RPMI8226 (cell line): ENCODE results near the gene PEX11G.

Experiments used
- DNase-seq: peaks from one replicate; pipeline ENCODE4 v3.0.0-alpha.2; 2015

Gene PEX11G

DNA sequence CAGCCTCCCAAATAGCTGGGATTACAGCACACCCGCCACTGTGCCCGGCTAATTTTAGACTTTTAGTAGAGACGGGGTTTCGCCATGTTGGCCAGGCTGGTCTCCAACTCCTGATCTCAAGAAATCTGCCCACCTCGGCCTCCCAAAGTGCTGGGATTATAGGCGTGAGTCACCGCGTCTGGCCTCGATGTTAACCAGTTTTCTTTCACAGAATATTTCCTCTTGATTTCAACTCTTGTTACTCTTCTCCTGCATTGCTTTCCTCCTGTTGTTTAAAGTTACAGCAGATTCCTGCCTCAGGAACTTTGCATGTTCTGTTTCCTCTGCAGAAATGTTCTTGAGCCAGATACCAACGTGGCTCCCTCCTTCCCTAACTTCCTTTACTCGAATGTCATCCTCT is 3.7 kb upstream of the PEX11G start:
- no peak for DNase-seq

DNA sequence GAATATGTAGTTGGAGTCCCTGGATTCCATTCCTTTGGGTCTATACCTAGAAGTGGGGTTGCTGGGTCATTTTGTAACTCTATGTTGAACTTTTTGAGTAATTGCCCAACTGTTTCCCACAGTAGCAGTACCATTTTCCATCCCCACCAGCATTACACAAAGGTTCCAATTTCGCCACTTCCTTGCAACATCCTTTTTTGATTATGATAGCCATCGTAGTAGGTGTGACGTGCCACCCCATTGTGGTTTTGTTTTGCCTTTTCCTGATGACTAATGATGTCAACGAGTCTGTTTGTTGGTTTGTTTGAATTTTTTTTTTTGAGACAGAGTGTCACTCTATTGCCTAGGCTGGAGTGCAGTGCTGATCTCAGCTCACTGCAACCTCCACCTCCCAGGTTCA is 3.3 kb upstream of the PEX11G start:
- DNase-seq: no peak

DNA sequence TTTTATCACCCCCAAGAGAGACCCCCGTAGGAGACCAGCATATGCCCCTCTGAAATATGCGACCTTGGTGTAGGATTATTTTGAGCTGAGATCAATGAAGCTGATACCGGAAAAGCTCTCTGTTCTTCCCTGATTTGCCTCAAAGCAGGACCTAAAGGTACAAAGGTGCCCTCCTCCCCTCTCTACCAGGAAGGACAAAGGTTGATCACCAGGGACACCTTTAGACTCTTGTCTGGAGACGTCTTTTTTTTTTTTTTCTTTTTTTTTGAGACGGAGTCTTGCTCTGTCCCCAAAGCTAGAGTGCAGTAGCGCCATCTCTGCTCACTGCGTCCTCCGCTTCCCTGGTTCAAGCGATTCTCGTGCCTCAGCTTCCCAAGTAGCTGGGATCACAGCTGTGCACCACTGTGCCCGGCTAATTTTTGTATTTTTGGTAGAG is 792 bp upstream of the PEX11G start:
- DNase-seq: no peak

DNA sequence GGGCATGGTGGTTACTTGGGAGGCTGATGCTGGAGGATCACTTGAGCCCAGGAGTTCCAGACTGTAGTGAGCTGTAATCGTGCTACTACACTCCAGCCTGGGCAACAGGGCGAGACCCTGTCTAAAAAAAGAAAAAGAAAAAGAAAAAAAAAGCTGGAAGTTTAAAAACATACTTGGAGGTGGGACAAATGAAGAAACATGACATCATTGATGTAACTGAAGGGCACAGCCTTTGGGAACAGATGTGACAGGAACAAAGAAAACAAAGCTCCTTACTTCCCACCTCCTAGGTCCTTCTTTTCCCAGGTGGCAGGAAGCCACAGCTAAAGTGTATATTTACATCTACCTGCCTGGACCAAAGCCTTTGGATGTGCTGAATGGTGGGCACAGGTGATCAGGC is 1.9 kb downstream of the PEX11G start:
- no peak for DNase-seq

DNA sequence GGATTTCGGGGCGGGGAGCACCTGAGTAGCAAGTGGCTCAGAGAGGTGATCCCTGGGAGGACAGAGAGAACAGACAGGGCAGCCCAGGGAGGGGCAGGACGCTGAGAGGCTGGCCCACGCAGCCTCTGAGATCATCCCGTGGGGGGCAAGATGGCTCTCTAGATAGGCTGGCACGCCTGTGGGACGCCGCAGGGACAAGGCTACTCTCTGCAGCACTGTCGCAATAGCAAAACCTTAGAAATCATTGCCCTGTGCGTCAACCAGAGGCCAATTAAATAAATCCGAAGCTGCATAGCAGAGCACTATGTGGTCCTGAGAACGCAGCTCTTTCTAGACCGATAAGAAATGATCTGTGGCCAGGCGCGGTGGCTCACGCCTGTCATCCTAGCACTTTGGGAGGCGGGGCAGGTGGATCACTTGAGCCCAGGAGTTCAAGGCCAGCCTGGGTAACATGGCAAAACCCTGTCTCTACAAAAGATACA is 5.1 kb downstream of the PEX11G start:
- DNase-seq: no peak

DNA sequence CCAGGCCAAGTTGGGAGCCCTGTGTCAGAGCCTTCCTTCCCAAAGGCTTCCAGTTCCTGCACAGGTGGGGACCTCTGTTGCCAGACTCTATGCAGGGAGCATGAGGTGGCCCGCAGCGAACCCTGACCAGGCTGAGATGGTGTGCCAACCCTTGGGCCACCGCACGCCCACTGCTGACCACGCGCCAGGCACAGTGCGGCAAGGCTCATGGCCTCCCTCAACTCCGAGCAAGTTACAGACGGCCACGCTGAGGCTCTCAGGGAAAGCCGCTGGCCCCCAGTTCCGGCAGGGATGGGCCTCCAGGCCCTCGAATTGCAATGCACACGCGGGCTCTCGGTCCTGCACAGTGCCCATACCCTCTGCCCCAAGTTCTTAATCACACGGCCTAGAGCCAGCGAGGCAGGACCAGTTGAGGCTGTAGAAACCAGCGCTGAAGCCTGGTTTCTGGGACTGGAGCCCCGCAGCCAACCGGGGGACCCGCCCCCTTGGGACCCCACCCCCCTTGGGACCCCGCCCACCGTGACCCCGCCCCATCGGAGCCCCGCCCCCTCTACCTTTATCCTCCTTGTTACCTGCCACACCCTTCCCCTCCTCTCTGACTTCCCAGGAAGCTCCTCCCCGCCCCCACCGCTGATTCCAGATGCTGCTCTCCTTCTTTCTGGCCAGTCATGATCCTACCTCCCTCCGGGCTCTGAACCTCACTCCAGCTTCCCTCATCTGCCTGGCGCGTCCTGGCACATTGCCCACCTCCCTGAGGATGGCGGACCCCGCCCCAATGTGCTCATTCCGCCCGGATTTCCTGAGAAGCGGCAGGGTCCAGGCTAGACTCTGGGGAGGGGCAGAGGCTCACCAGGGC is 6.0 kb downstream of the PEX11G start:
- DNase-seq: no peak

DNA sequence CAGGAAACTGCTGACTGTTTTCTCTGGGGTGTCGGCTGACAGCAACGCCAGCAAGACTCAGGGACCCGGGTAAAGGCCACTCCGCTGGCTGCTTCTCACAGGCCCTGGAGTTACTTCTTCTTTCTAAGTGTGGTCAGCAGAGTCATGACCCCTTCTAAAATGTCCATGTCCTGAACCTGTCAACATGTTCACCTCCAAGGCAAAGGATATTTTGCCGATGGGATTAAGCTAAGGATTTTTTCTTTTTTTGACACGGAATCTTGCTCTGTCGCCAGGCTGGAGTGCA is 7.9 kb downstream of the PEX11G start:
- peak; percentile 34 for DNase-seq

DNA sequence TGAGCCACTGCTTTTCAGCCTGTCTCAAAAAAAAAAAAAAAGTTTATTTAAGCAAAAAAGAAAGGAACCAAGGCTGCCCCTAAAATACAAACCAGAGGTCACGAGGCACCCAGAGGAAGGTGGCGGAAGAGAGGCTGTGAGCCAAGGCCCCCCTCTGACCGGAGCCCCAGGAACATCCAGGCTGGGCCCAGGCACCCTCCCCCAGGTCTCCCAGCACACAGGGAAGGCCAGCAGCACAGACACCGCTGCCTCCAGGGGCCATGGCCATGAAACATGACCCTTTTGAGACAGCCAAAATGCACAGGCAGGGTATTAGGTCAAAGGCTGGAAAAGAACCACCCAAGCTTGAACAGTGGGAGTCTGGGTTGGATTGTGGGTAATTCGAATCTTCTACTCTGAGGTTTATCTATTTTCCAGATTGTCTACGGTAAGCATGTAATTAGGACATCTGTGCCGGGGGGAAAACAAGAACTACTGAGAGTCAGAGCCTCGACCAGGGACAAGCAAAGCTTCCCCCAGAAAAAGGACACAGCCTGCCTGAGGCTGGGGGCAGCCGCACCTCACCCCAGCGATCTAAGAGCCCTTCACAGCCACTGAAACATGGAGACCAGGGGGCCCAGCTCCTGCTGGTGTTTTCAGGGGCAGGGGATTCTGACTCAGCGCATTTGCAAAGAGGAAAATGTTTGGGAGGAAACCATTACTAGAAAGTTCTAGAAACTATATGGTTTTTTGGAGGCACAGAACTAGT is 8.4 kb downstream of the PEX11G start:
- DNase-seq: no peak

DNA sequence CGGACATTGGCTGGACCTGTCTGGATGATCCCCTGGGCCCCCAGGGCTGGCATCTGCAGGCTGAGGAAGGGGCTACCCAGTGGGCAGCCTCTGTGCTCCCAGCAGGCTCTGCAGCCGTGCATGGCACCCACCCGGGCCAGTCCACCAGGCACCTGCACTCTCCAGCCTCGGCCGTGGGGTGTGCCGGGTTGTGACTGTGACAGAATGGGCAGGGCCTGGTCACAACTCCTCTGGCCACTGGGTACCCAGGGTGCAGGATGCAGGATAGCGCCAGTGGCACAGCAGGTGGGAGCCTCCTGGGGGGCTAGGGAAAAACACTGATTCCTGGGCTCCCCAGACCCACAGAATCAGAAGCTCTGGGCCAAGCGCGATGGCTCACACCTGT is 10.0 kb downstream of the PEX11G start:
- no peak for DNase-seq

DNA sequence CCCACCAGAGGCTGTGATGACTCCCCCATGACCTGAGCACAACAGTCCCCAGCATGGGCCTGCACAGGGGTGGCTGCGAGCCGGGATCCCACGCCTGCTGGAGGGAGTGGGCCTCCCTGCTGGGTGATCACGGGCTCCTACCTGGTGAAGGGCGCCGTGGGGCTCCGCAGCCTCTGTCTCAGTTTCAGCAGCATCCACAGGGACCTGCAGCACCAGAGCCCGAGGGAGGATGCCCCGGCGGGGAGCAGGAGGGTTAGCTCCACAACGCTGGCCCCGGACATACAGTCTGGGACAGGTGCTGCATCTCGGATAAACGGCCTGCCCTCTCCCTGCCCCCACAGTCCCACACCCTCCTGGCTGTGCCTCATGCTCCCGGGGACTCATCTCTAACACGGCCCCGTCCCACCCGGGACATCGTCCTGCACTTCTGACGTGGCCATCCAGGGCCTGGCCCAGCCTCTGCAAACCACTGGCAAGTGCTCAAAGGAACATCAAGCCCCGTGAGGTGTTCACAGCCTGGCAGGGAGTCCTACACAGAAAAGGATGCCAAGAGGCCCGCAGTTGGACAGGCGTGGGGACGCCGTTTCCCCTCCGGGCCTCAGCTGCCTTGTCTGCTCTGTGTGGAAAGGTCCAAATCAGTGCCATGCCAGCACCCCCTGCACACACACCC is 10.5 kb downstream of the PEX11G start:
- DNase-seq: no peak

DNA sequence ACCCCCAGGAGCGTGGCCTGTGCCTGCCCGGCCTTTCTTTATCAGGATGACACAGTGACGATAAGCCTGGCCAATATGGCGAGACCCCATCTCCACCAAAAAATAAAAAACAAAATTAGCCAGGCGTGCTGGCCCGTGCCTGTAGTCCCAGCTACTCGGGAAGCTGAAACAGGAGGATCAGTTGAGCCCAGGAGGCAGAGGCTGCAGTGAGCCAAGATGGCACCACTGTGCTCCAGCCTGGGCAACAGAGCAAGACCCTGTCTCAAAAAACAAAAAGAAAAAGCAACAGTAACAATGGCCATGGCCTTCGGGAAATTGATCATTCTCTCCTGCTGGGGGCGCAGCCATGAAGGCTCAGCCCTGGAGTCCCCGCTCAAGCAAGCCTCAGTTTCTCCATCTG is 11.1 kb downstream of the PEX11G start:
- no peak for DNase-seq

DNA sequence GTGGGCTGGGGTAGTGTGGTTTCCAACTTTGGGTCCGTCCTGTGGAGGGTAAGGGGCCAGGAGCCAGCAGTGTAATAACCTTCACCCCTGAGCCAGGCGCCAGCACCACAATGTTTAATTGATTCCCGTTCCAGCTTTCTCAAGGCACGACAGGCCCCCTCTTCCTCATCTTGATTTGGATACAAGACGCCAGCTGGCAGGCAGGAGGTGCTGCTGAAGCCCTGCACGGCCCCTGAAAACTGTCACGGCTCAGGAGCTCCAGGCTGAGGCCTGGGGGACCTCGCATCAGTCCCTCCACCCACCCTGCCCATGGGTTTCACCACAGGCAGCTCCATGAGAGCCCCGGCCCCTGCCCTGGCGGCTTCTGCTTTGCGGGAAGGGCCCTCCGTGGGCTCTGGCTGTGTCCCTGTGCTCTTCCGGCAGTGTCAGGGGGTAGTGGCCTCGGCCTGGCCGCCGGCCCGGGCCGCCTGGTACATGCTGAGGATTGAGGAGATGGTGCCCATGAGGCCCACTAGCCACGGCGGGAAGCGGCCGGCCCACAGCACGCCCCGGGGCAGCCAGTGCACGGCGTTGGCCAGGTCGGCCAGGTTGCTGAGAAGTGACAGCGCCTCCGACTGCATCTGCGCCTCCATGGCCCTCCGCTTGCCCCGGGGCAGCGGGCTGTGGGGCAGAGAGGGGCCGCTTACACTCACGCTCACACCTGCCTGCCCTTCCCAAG is 11.9 kb downstream of the PEX11G start:
- no peak for DNase-seq

DNA sequence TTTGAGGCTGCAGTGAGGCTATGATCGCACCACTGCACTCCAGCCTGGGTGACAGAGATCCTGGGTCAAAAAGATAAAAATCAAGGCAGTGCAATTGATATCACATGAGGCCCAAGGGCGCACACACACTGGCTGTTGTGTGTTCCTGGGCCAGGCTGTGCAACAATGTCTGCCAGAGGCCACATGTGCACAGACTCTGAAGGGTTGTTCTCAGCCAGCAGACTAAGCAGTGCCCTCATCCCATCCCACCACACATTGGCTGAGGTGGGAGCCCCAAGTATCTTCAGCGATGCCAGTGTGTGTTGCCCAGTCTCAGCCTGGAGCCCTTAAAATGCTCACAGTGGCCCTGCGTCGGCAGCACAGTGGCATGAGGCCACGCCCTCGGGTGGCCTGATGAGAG is 12.6 kb downstream of the PEX11G start:
- DNase-seq: no peak

DNA sequence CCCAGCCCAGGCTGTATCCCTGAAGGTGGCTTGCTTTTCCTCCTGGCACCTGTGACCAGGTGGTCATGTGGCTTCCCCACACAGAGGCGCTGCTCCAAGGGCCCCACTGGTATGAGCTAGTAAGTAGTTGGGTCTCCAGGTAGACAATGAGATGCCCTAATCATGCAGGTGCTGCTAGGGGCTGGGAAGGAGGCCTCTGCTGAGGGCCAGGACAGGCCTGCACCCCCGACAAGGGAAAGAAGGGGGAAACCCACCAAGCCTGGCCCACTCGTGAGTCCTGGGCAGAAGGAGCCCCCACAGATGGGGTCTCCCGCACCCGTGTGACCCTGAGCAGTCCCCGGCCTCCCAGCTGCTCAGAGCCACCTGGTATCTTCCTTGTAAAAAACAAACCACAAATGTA is 13.2 kb downstream of the PEX11G start:
- no peak for DNase-seq

DNA sequence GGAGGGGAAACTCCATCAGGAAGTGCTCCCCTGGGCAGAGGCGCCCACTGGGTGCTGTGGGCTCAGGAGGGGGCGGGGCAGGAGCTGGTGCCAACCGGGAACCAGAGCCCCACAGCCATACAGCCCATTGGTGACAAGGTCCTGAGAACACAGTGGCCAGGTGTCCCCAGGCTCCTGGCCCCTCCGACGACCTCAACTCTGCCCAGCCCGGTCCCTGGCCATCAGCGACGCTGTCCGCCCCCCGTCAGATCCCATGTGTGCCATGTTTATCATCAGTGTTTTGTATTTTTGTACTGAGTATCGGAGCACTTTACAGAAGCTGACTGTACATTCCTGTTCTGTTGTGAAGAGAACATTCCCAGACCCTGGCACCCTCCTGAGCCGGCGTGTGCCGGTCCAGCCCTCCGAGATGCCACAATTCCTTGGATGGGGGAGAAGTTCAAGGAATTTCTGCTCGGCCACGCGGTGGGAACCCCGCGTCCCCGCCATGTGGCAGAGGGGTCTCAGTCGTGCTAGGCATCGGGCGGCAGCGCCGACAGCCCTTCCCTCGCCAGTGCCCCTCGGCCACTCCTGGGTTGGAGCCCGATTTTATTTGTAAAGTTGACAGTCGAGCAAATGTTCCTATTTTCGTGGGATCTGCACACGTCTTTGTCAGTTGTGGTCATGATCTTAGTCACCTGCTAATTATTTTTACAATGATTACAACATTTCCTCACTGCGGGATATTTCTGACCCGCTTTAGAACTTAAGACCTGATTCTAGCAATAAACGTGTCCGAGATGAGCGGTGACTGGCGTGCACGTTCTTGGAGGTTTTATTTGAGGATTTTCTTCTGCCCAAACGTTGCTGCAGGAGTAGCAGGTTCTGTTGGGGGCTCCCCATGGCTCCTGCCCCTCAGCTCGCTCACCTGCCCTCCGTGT is 16.9 kb downstream of the PEX11G start:
- DNase-seq: no peak

DNA sequence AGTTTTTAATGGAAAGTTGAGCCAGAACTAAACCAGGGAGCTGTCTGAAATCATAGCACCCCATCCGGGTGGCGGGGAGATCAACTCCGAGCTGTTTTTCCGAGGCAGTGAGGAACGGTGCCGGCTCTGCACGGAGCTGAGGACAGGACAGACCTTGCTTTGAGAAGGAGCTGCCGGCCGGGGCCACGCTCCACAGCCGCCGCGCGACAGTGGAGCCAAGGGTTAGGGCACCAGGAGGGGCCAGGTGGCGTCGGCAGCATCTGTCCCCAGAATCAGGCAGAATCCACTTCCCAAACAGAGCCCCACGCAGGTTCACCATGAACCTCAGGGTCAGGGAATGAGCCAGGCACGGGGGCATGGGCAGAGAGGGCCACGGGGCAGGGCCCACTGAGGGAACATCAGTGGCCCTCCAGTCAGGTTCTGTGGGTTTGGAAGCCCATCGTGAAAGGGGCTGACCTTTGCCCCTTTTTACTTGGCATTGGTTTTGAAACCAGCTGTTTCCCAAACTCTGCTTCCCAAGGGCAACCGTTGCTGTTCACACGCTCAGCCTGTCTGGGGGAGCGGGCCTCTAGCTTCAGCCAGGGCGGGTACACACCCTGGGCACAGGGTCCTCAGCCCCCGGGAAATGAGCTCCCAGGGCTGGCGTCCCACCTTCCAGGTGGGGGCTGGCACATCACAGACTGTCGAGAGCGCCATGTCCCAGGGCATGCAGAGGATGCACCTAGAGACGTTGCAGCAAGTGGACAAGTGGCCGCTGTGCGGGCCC is 18.1 kb downstream of the PEX11G start:
- no peak for DNase-seq

DNA sequence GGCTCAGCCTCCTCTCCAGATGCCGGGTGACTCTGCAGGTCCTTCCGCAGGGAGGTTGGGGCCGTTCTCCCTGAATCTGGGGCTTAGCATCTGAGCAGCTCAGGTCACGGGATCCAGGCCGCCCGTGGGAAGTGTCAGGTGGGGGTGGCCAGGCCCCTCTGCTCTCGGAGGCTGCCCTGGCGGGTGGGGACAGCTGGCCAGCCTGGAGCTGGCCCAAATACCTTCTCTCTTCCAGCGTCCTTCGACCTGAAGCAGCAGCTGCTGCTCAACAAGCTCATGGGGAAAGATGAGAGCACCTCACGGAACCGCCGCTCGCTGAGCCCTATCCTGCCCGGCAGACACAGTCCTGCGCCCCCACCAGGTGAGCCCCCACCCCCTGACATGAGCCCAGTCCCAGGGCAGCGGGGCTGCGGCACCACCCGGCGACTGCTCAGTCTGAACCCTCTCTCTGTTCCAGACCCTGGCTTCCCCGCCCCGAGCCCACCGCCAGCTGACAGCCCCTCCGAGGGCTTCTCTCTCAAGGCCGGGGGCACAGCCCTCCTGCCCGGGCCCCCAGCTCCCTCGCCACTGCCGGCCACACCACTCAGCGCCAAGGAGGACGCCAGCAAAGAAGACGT is 19.1 kb downstream of the PEX11G start:
- no peak for DNase-seq

DNA sequence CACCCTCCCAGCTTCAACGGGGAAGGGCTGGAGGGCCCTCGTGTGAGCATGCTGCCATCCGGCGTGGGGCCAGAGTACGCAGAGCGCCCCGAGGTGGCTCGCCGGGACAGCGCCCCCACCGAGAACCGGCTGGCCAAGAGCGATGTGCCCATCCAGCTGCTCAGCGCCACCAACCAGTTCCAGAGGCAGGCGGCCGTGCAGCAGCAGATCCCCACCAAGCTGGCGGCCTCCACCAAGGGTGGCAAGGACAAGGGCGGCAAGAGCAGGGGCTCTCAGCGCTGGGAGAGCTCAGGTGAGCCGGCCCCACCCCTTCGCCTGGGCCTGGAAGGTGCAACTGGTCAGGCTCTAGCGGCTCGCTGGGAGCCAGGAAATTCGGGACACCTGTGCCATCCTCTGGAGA is 20.0 kb downstream of the PEX11G start:
- DNase-seq: no peak

DNA sequence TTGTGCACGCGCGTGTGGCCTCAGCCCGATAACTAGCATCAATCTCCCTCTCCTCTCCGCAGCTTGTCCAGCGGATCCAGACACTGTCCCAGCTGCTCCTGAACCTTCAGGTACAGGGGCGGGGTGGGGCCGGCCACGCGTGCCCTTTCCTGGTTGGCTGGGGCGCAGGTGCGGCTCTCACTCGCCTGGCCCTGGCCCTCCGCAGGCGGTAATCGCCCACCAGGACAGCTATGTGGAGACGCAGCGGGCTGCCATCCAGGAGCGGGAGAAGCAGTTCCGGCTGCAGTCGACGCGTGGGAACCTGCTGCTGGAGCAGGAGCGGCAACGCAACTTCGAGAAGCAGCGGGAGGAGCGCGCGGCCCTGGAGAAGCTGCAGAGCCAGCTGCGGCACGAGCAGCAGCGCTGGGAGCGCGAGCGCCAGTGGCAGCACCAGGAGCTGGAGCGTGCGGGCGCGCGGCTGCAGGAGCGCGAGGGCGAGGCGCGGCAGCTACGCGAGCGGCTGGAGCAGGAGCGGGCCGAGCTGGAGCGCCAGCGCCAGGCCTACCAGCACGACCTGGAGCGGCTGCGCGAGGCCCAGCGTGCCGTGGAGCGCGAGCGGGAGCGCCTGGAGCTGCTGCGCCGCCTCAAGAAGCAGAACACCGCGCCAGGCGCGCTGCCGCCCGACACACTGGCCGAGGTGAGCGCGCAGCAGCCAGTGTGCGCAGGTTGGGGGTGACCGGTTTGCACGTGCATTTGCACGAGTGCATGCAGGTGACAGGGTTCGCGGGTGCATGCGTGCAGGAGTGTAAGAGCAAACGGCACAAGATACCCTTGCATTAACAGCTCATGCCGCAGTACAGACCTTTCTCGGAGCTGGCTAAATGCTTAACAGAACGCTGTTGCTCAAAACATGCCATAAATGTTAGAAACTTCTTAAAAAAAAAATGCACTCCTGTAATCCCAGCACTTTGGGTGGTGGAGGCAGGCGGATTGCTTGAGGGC is 21.5 kb downstream of the PEX11G start:
- DNase-seq: no peak

DNA sequence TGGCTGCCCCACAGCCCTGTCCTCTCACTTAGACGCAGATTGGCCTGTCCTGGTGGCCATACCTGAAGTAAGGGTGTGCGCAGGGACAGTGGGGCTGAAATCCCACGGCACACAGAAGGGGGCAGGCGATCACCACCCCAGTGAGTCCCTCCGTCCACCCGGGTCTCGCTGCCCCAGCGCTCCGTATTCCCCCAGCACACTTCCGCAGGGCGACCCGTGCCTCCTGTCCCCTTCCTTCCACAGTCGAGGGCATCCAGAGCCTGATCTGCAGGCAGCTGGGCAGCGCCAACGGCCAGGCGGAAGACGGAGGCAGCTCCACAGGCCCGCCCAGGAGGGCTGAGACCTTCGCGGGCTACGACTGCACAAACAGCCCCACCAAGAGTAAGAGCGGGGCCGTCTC is 25.3 kb downstream of the PEX11G start:
- no peak for DNase-seq
